ENCODE data around the gene HHLA2.
"Not testable (repeated sequence)": the region's sequence is repeated elsewhere in the genome, so short reads cannot be mapped to it uniquely, and the experiment has no call there.

HHLA2 gene

GRCh38 chr3:108378153-108378951 lies 82.0 kb downstream of the HHLA2 start:
- no peaks in the 10 kb centered on the region for H3K27me3 ChIP-seq (ENCODE audit: control insufficient read depth, insufficient read depth, low read length)
- peaks cover 23% of the 10 kb centered on the region for H3K4me1 ChIP-seq (ENCODE audit: control insufficient read depth, insufficient read depth, low read length)
- H3K9me3 ChIP-seq (ENCODE audit: control insufficient read depth, insufficient read depth, low read length), result no peaks in the 10 kb centered on the region; the same call in 1 of the 2 replicates
- H3K36me3 ChIP-seq (ENCODE audit: control insufficient read depth, insufficient read depth, low read length), result no peaks in the 10 kb centered on the region
- no peak overlapping the region for H3K27ac ChIP-seq (ENCODE audit: low read depth, low read length)
- H3K4me3 ChIP-seq (ENCODE audit: low read depth, low read length), result no peak overlapping the region
- no peak overlapping the region for H3K9ac ChIP-seq (ENCODE audit: low read depth, low read length)

- not testable (repeated sequence) for H3K9ac ChIP-seq (ENCODE audit: low read depth, low read length); H3K36me3 ChIP-seq (ENCODE audit: control insufficient read depth, insufficient read depth, low read length); H3K9me3 ChIP-seq (ENCODE audit: control insufficient read depth, insufficient read depth, low read length); H3K27ac ChIP-seq (ENCODE audit: low read depth, low read length); H3K27me3 ChIP-seq (ENCODE audit: control insufficient read depth, insufficient read depth, low read length); H3K4me3 ChIP-seq (ENCODE audit: low read depth, low read length)
- H3K4me1 ChIP-seq (ENCODE audit: control insufficient read depth, insufficient read depth, low read length), result peaks cover 23% of the 10 kb centered on the region
Measured at GRCh38 chr3:108378952-108379342, 82.6 kb downstream of the HHLA2 start.

- no peaks in the 10 kb centered on the region for H3K27me3 ChIP-seq (ENCODE audit: control insufficient read depth, insufficient read depth, low read length)
- H3K4me3 ChIP-seq (ENCODE audit: low read depth, low read length), result no peak overlapping the region
- no peaks in the 10 kb centered on the region; the same call in 1 of the 2 replicates for H3K9me3 ChIP-seq (ENCODE audit: control insufficient read depth, insufficient read depth, low read length)
- no peak overlapping the region for H3K27ac ChIP-seq (ENCODE audit: low read depth, low read length)
- no peak overlapping the region for H3K9ac ChIP-seq (ENCODE audit: low read depth, low read length)
- no peaks in the 10 kb centered on the region for H3K36me3 ChIP-seq (ENCODE audit: control insufficient read depth, insufficient read depth, low read length)
- peaks cover 23% of the 10 kb centered on the region for H3K4me1 ChIP-seq (ENCODE audit: control insufficient read depth, insufficient read depth, low read length)
Measured at GRCh38 chr3:108380128-108380795, 83.9 kb downstream of the HHLA2 start.

GRCh38 chr3:108381529-108382140 lies 85.3 kb downstream of the HHLA2 start:
- Histone ChIP-seq H3K36me3 (ENCODE audit: control insufficient read depth, insufficient read depth, low read length) (no peaks in the 10 kb centered on the region), H3K27ac (ENCODE audit: low read depth, low read length) (peak overlapping the region; percentile 23), H3K4me3 (ENCODE audit: low read depth, low read length) (no peak overlapping the region), H3K9me3 (ENCODE audit: control insufficient read depth, insufficient read depth, low read length) (no peaks in the 10 kb centered on the region; the same call in 1 of the 2 replicates), H3K4me1 (ENCODE audit: control insufficient read depth, insufficient read depth, low read length) (peaks cover 18% of the 10 kb centered on the region), H3K27me3 (ENCODE audit: control insufficient read depth, insufficient read depth, low read length) (no peaks in the 10 kb centered on the region), H3K9ac (ENCODE audit: low read depth, low read length) (no peak overlapping the region)

GRCh38 chr3:108383306-108383705 lies 87.0 kb downstream of the HHLA2 start:
- Histone ChIP-seq H3K36me3 (ENCODE audit: control insufficient read depth, insufficient read depth, low read length) (no peaks in the 10 kb centered on the region), H3K27ac (ENCODE audit: low read depth, low read length) (no peak overlapping the region), H3K9ac (ENCODE audit: low read depth, low read length) (no peak overlapping the region), H3K4me1 (ENCODE audit: control insufficient read depth, insufficient read depth, low read length) (peaks cover 6% of the 10 kb centered on the region; the same call in 1 of the 2 replicates), H3K27me3 (ENCODE audit: control insufficient read depth, insufficient read depth, low read length) (no peaks in the 10 kb centered on the region), H3K9me3 (ENCODE audit: control insufficient read depth, insufficient read depth, low read length) (no peaks in the 10 kb centered on the region; the same call in 1 of the 2 replicates), H3K4me3 (ENCODE audit: low read depth, low read length) (no peak overlapping the region)

- Histone ChIP-seq H3K36me3 (ENCODE audit: control insufficient read depth, insufficient read depth, low read length) (no peaks in the 10 kb centered on the region), H3K27ac (ENCODE audit: low read depth, low read length) (no peak overlapping the region), H3K4me3 (ENCODE audit: low read depth, low read length) (no peak overlapping the region), H3K9ac (ENCODE audit: low read depth, low read length) (no peak overlapping the region), H3K4me1 (ENCODE audit: control insufficient read depth, insufficient read depth, low read length) (peaks cover 4% of the 10 kb centered on the region; the same call in 1 of the 2 replicates), H3K9me3 (ENCODE audit: control insufficient read depth, insufficient read depth, low read length) (no peaks in the 10 kb centered on the region), H3K27me3 (ENCODE audit: control insufficient read depth, insufficient read depth, low read length) (no peaks in the 10 kb centered on the region)
Measured at GRCh38 chr3:108387063-108387462, 90.7 kb downstream of the HHLA2 start.

GRCh38 chr3:108388136-108389132 lies 92.1 kb downstream of the HHLA2 start:
- no peak overlapping the region for H3K4me3 ChIP-seq (ENCODE audit: low read depth, low read length)
- H3K27ac ChIP-seq (ENCODE audit: low read depth, low read length), result no peak overlapping the region
- no peaks in the 10 kb centered on the region for H3K9me3 ChIP-seq (ENCODE audit: control insufficient read depth, insufficient read depth, low read length)
- peaks cover 10% of the 10 kb centered on the region; the same call in 1 of the 2 replicates for H3K4me1 ChIP-seq (ENCODE audit: control insufficient read depth, insufficient read depth, low read length)
- H3K36me3 ChIP-seq (ENCODE audit: control insufficient read depth, insufficient read depth, low read length), result no peaks in the 10 kb centered on the region
- H3K9ac ChIP-seq (ENCODE audit: low read depth, low read length), result no peak overlapping the region
- H3K27me3 ChIP-seq (ENCODE audit: control insufficient read depth, insufficient read depth, low read length), result no peaks in the 10 kb centered on the region

- Histone ChIP-seq H3K27me3 (ENCODE audit: control insufficient read depth, insufficient read depth, low read length) (no peaks in the 10 kb centered on the region), H3K27ac (ENCODE audit: low read depth, low read length) (no peak overlapping the region), H3K9me3 (ENCODE audit: control insufficient read depth, insufficient read depth, low read length) (no peaks in the 10 kb centered on the region), H3K4me3 (ENCODE audit: low read depth, low read length) (no peak overlapping the region), H3K4me1 (ENCODE audit: control insufficient read depth, insufficient read depth, low read length) (peaks cover 11% of the 10 kb centered on the region; the same call in 1 of the 2 replicates), H3K9ac (ENCODE audit: low read depth, low read length) (no peak overlapping the region), H3K36me3 (ENCODE audit: control insufficient read depth, insufficient read depth, low read length) (no peaks in the 10 kb centered on the region)
Measured at GRCh38 chr3:108389372-108389771, 93.0 kb downstream of the HHLA2 start.

GRCh38 chr3:108391917-108392593 lies 95.7 kb downstream of the HHLA2 start:
- no peaks in the 10 kb centered on the region for H3K9me3 ChIP-seq (ENCODE audit: control insufficient read depth, insufficient read depth, low read length)
- H3K27me3 ChIP-seq (ENCODE audit: control insufficient read depth, insufficient read depth, low read length), result no peaks in the 10 kb centered on the region
- peaks cover 18% of the 10 kb centered on the region; the same call in 1 of the 2 replicates for H3K4me1 ChIP-seq (ENCODE audit: control insufficient read depth, insufficient read depth, low read length)
- H3K27ac ChIP-seq (ENCODE audit: low read depth, low read length), result no peak overlapping the region
- H3K9ac ChIP-seq (ENCODE audit: low read depth, low read length), result no peak overlapping the region
- H3K4me3 ChIP-seq (ENCODE audit: low read depth, low read length), result no peak overlapping the region
- no peaks in the 10 kb centered on the region for H3K36me3 ChIP-seq (ENCODE audit: control insufficient read depth, insufficient read depth, low read length)
